OCI-LY7 (cell line): Measurements from ENCODE around the gene DAB2IP.

Experiments
- CTCF ChIP-seq: fragments of 200-600 bp; sonication (generic); conservative IDR thresholded peaks from 2 replicates; pipeline ENCODE4 v1.5.1; 2014; ENCODE audit warnings: mild to moderate bottlenecking, antibody characterized with exemption, low read length, moderate library complexity, mixed read lengths
- EZH2phosphoT487 ChIP-seq: fragments of 200-600 bp; sonication (generic); IDR thresholded peaks from 2 replicates; pipeline ENCODE4 v1.6.1; 2018; ENCODE audit warnings: low read depth, borderline replicate concordance, mild to moderate bottlenecking, mixed run types, antibody characterized with exemption, low read length, moderate library complexity, mixed read lengths

- TF ChIP-seq CTCF (no peak), EZH2phosphoT487 (no peak)
Measured at GRCh38 chr9:121743441-121744001, 92.1 kb downstream of the DAB2IP start.
